Measurements from ENCODE around the gene AIMP1. TPM values are rescaled to one million over a fixed set of nuclear protein-coding genes. Genes with fewer than 3 reads are reported as not detected.

Gene AIMP1
- total RNA-seq (37.3 TPM), polyA plus RNA-seq (ENCODE audit: insufficient read depth in 1 of 8, insufficient read length in 8 of 8, low replicate concordance in 1 of 8) (10 to 100 TPM; 40.9 to 49.7 (median 45.5) TPM)
- long read RNA-seq, donor 1, transcript AIMP1-202 (7 exons, 2,586 nt), result major isoform, 5 of 5 reads
- long read RNA-seq, donor 1, partial matches to known transcripts, result 0 of 5 reads
- long read RNA-seq, donor 1, other reads (novel, unspliced or antisense), result 0 of 5 reads
- long read RNA-seq, donor 2, partial matches to known transcripts, result 0 of 1 reads
- long read RNA-seq, donor 2, other reads (novel, unspliced or antisense), result 0 of 1 reads
- long read RNA-seq, donor 3, transcript AIMP1-202 (7 exons, 2,586 nt), result major isoform, 13 of 13 reads
- long read RNA-seq, donor 3, partial matches to known transcripts, result 0 of 13 reads
- long read RNA-seq, donor 3, other reads (novel, unspliced or antisense), result 0 of 13 reads
- long read RNA-seq, donor 4, partial matches to known transcripts, result 10 of 12 reads
- long read RNA-seq, donor 4, other reads (novel, unspliced or antisense), result 0 of 12 reads
- long read RNA-seq, donor 5, transcript AIMP1-202 (7 exons, 2,586 nt), result major isoform, 40 of 83 reads
- long read RNA-seq, donor 5, partial matches to known transcripts, result 43 of 83 reads
- long read RNA-seq, donor 5, other reads (novel, unspliced or antisense), result 0 of 83 reads
- long read RNA-seq, donor 6, transcript AIMP1-202 (7 exons, 2,586 nt), result major isoform, 19 of 63 reads
- long read RNA-seq, donor 6, partial matches to known transcripts, result 44 of 63 reads
- long read RNA-seq, donor 6, other reads (novel, unspliced or antisense), result 0 of 63 reads
- long read RNA-seq, donor 7, transcript AIMP1-202 (7 exons, 2,586 nt), result major isoform, 11 of 30 reads
- long read RNA-seq, donor 7, partial matches to known transcripts, result 19 of 30 reads
- long read RNA-seq, donor 7, other reads (novel, unspliced or antisense), result 0 of 30 reads
- long read RNA-seq, donor 8, transcript AIMP1-202 (7 exons, 2,586 nt), result major isoform, 9 of 24 reads
- long read RNA-seq, donor 8, partial matches to known transcripts, result 15 of 24 reads
- long read RNA-seq, donor 8, other reads (novel, unspliced or antisense), result 0 of 24 reads
- long read RNA-seq, donor 9, transcript AIMP1-202 (7 exons, 2,586 nt), result major isoform, 6 of 21 reads
- long read RNA-seq, donor 9, partial matches to known transcripts, result 15 of 21 reads
- long read RNA-seq, donor 9, other reads (novel, unspliced or antisense), result 0 of 21 reads
- long read RNA-seq, donor 10, transcript AIMP1-202 (7 exons, 2,586 nt), result major isoform, 19 of 52 reads
- long read RNA-seq, donor 10, partial matches to known transcripts, result 33 of 52 reads
- long read RNA-seq, donor 10, other reads (novel, unspliced or antisense), result 0 of 52 reads
- long read RNA-seq, donor 11, transcript AIMP1-202 (7 exons, 2,586 nt), result major isoform, 11 of 26 reads
- long read RNA-seq, donor 11, partial matches to known transcripts, result 15 of 26 reads
- long read RNA-seq, donor 11, other reads (novel, unspliced or antisense), result 0 of 26 reads

DNA sequence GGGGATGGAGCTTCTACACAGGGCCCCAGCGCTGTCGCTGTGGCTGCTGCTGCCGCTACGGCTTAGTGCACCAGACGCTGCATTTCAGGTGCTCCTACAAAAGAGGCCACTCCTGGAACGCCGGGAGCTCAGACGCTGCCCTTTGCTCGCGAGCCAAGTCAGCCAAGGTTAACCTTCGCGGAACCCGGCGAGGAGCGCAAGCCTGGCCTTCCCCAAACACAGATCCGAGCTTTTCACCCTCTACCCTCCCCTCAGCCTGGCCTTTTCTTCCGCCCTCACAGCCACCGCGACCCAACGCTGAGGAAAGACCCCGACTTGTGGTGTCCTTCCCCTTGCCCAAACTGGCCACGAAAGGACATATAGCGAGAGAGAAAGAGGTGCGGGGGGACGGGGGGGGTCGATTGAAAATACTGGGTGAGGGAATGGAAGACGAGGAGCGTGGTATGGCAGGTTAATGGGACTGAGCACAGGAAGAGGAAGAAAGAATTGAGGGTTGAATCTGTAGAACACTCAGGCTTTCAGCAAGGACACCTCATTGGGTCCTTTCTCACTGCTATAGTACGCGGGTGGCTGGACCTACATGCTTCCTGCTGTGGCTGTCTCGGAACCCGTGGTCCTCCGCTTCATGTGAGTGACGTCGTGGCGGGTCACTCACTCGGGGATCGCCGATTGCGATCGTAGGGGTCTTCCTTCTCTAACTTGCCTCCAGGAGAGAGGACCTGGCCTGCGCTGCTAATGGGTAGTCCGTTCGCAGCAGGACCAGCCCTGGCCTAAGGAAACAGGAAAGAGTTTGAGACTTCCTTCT, at the start of gene AIMP1, which contains the start of gene TBCK:
Gene AIMP1 (plus strand): TSS at position 583 of the 805 bp plus-strand sequence. CDS start 8,460 bp downstream, outside the sequence.
Gene TBCK (minus strand): TSS at position 242 of the 805 bp plus-strand sequence. CDS start 7,249 bp downstream, outside the sequence.
- Histone ChIP-seq H3K27ac (ENCODE audit: low read length) (peak within 1 kb of the TSS; percentile 99), H3K36me3 (ENCODE audit: control insufficient read depth, insufficient read depth, low read length) (peaks cover 3% of the 10 kb centered on the region), H3K9me3 (replicated peaks; ENCODE audit: control insufficient read depth, low read depth, low read length) (no peaks in the 10 kb centered on the region), H3K27me3 (ENCODE audit: control insufficient read depth, insufficient read depth, low read length) (no peaks in the 10 kb centered on the region), H3K4me1 (ENCODE audit: control insufficient read depth, insufficient read depth, low read length) (peaks cover 10% of the 10 kb centered on the region), H3K4me3 (ENCODE audit: low read length) (peak within 1 kb of the TSS; percentile 68)
- under 1% methylated on average over 34 of the region's 44 CpGs for WGBS (ENCODE audit: insufficient coverage)
- peak; percentile 99 for DNase-seq

- H3K27me3 ChIP-seq (ENCODE audit: control insufficient read depth, insufficient read depth, low read length), result no peaks in the 10 kb centered on the region
- no peak overlapping the region for H3K27ac ChIP-seq (ENCODE audit: low read length)
- DNase-seq, result no peak
- no peaks in the 10 kb centered on the region for H3K36me3 ChIP-seq (ENCODE audit: control insufficient read depth, insufficient read depth, low read length)
- no peak overlapping the region for H3K4me3 ChIP-seq (ENCODE audit: low read length)
- no peaks in the 10 kb centered on the region for H3K9me3 ChIP-seq (replicated peaks; ENCODE audit: control insufficient read depth, low read depth, low read length)
- no peaks in the 10 kb centered on the region for H3K4me1 ChIP-seq (ENCODE audit: control insufficient read depth, insufficient read depth, low read length)
Measured at GRCh38 chr4:106268786-106269185, 47.6 kb upstream of the AIMP1 start.

GRCh38 chr4:106269711-106270110, 46.6 kb upstream of the AIMP1 start:
- no peaks in the 10 kb centered on the region for H3K4me1 ChIP-seq (ENCODE audit: control insufficient read depth, insufficient read depth, low read length)
- H3K9me3 ChIP-seq (replicated peaks; ENCODE audit: control insufficient read depth, low read depth, low read length), result no peaks in the 10 kb centered on the region
- no peaks in the 10 kb centered on the region for H3K27me3 ChIP-seq (ENCODE audit: control insufficient read depth, insufficient read depth, low read length)
- peaks cover under 1% of the 10 kb centered on the region for H3K36me3 ChIP-seq (ENCODE audit: control insufficient read depth, insufficient read depth, low read length)
- H3K27ac ChIP-seq (ENCODE audit: low read length), result no peak overlapping the region
- DNase-seq, result no peak
- no CpG with 5 or more reads among the region's 2 CpGs for WGBS (ENCODE audit: insufficient coverage)
- H3K4me3 ChIP-seq (ENCODE audit: low read length), result no peak overlapping the region

DNA sequence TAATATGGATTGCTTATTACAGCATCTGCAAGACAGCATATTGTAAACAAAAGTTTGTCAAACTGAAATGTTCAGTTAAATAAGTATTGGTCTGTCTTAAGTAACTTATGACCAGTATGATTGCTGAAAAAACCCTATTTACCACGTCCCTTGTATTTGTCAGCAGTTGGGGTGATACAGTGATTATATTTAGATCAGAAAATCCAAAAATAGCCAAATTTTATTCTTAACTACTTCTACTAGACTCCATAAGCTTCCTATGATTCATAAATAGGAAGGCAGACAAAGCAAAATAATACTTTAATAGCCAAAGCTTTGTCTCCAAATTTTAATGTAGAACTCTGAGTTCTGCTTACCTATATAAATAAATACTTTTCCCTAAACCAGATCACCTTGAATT, 45.6 kb upstream of the AIMP1 start:
- Histone ChIP-seq H3K9me3 (replicated peaks; ENCODE audit: control insufficient read depth, low read depth, low read length) (no peaks in the 10 kb centered on the region), H3K4me1 (ENCODE audit: control insufficient read depth, insufficient read depth, low read length) (no peaks in the 10 kb centered on the region), H3K4me3 (ENCODE audit: low read length) (no peak overlapping the region), H3K36me3 (ENCODE audit: control insufficient read depth, insufficient read depth, low read length) (peaks cover 3% of the 10 kb centered on the region), H3K27me3 (ENCODE audit: control insufficient read depth, insufficient read depth, low read length) (no peaks in the 10 kb centered on the region), H3K27ac (ENCODE audit: low read length) (no peak overlapping the region)
- WGBS (ENCODE audit: insufficient coverage), result no CpG with 5 or more reads among the region's 1 CpG
- DNase-seq, result no peak

- no peaks in the 10 kb centered on the region for H3K27me3 ChIP-seq (ENCODE audit: control insufficient read depth, insufficient read depth, low read length)
- no peaks in the 10 kb centered on the region for H3K4me1 ChIP-seq (ENCODE audit: control insufficient read depth, insufficient read depth, low read length)
Measured at GRCh38 chr4:106273831-106274230, 42.5 kb upstream of the AIMP1 start.

GRCh38 chr4:106277140-106277675, 39.1 kb upstream of the AIMP1 start:
- H3K4me1 ChIP-seq (ENCODE audit: control insufficient read depth, insufficient read depth, low read length), result no peaks in the 10 kb centered on the region
- no peaks in the 10 kb centered on the region for H3K9me3 ChIP-seq (replicated peaks; ENCODE audit: control insufficient read depth, low read depth, low read length)
- H3K27ac ChIP-seq (ENCODE audit: low read length), result no peak overlapping the region
- peaks cover 3% of the 10 kb centered on the region for H3K36me3 ChIP-seq (ENCODE audit: control insufficient read depth, insufficient read depth, low read length)
- DNase-seq, result no peak
- no peak overlapping the region for H3K4me3 ChIP-seq (ENCODE audit: low read length)
- H3K27me3 ChIP-seq (ENCODE audit: control insufficient read depth, insufficient read depth, low read length), result no peaks in the 10 kb centered on the region
- WGBS (ENCODE audit: insufficient coverage), result no CpG with 5 or more reads among the region's 1 CpG

More at GRCh38 chr4:106273831-106274230, 42.5 kb upstream of the AIMP1 start:
- WGBS (ENCODE audit: insufficient coverage), result no CpG with 5 or more reads among the region's 2 CpGs
- Histone ChIP-seq H3K36me3 (ENCODE audit: control insufficient read depth, insufficient read depth, low read length) (peaks cover 3% of the 10 kb centered on the region), H3K4me3 (ENCODE audit: low read length) (no peak overlapping the region), H3K27ac (ENCODE audit: low read length) (no peak overlapping the region), H3K9me3 (replicated peaks; ENCODE audit: control insufficient read depth, low read depth, low read length) (no peaks in the 10 kb centered on the region)
- peak; percentile 3 for DNase-seq

GRCh38 chr4:106284227-106284626, 32.1 kb upstream of the AIMP1 start:
- Histone ChIP-seq H3K36me3 (ENCODE audit: control insufficient read depth, insufficient read depth, low read length) (peaks cover 2% of the 10 kb centered on the region), H3K9me3 (replicated peaks; ENCODE audit: control insufficient read depth, low read depth, low read length) (no peaks in the 10 kb centered on the region), H3K4me3 (ENCODE audit: low read length) (no peak overlapping the region), H3K4me1 (ENCODE audit: control insufficient read depth, insufficient read depth, low read length) (no peaks in the 10 kb centered on the region), H3K27ac (ENCODE audit: low read length) (no peak overlapping the region), H3K27me3 (ENCODE audit: control insufficient read depth, insufficient read depth, low read length) (no peaks in the 10 kb centered on the region)
- DNase-seq, result no peak
- WGBS (ENCODE audit: insufficient coverage), result no CpG with 5 or more reads among the region's 3 CpGs

DNA sequence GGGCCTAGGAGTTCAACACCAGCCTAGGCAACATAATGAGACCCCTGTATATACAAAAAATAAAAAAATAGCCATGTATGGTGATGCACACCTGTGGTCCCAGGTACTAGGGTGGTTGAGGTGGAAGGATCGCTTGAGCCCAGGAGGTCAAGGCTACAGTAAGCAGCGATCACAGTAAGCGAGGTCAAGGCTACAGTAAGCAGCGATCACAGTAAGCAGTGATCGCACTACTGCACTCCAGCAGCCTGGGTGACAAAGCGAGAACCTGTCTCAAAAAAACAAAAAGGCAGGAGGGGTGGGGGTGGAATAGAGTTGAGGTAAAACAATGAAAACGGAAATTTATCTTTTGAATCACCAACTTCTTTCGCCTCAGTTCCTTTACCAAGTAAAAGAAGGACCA, 29.7 kb upstream of the AIMP1 start:
- Histone ChIP-seq H3K9me3 (replicated peaks; ENCODE audit: control insufficient read depth, low read depth, low read length) (no peaks in the 10 kb centered on the region), H3K4me1 (ENCODE audit: control insufficient read depth, insufficient read depth, low read length) (no peaks in the 10 kb centered on the region), H3K4me3 (ENCODE audit: low read length) (no peak overlapping the region), H3K36me3 (ENCODE audit: control insufficient read depth, insufficient read depth, low read length) (peaks cover 10% of the 10 kb centered on the region), H3K27me3 (ENCODE audit: control insufficient read depth, insufficient read depth, low read length) (no peaks in the 10 kb centered on the region), H3K27ac (ENCODE audit: low read length) (no peak overlapping the region)
- no peak for DNase-seq
- 97% methylated on average over 6 of the region's 8 CpGs for WGBS (ENCODE audit: insufficient coverage)

Measured in muscle of leg (tissue), 16 donors.